NCI-H2227 (cell line): ENCODE measurements around the gene TUFT1.
"Not testable (repeated sequence)": the region's sequence is repeated elsewhere in the genome, so short reads cannot be mapped to it uniquely, and the experiment has no call there.

ENCODE experiments used
- DNase-seq: peaks from one replicate; lab custom pipeline; 2025; ENCODE audit not compliant: unreplicated experiment; lab: John Stamatoyannopoulos, UW

The TUFT1 gene

GRCh38 chr1:151512326-151512725, 27.8 kb upstream of the TUFT1 start:
- no peak for DNase-seq

- DNase-seq, result no peak
Measured at GRCh38 chr1:151512801-151513625, 27.1 kb upstream of the TUFT1 start.

- DNase-seq, result no peak
Measured at GRCh38 chr1:151513626-151514121, 26.4 kb upstream of the TUFT1 start.

GRCh38 chr1:151514366-151514765, 25.7 kb upstream of the TUFT1 start:
- no peak for DNase-seq

GRCh38 chr1:151515265-151515664, 24.8 kb upstream of the TUFT1 start:
- no peak for DNase-seq

GRCh38 chr1:151516031-151516511, 24.0 kb upstream of the TUFT1 start:
- DNase-seq, result no peak

- no peak for DNase-seq
Measured at GRCh38 chr1:151518431-151518830, 21.7 kb upstream of the TUFT1 start.

GRCh38 chr1:151518936-151519335, 21.2 kb upstream of the TUFT1 start:
- no peak for DNase-seq

- DNase-seq, result no peak
Measured at GRCh38 chr1:151519667-151520066, 20.4 kb upstream of the TUFT1 start.

GRCh38 chr1:151520359-151520758, 19.8 kb upstream of the TUFT1 start:
- DNase-seq, result no peak

GRCh38 chr1:151522427-151522826, 17.7 kb upstream of the TUFT1 start:
- DNase-seq, result not testable (repeated sequence)

GRCh38 chr1:151523326-151523725, 16.8 kb upstream of the TUFT1 start:
- DNase-seq, result no peak

GRCh38 chr1:151524736-151525135, 15.4 kb upstream of the TUFT1 start:
- DNase-seq, result no peak

GRCh38 chr1:151526735-151527525, 13.2 kb upstream of the TUFT1 start:
- DNase-seq, result no peak

GRCh38 chr1:151529211-151529702, 10.9 kb upstream of the TUFT1 start:
- no peak for DNase-seq

GRCh38 chr1:151529781-151530180, 10.3 kb upstream of the TUFT1 start:
- no peak for DNase-seq

- DNase-seq, result no peak
Measured at GRCh38 chr1:151530461-151530860, 9.6 kb upstream of the TUFT1 start.

GRCh38 chr1:151533870-151534269, 6.2 kb upstream of the TUFT1 start:
- no peak for DNase-seq

GRCh38 chr1:151534662-151535278, 5.3 kb upstream of the TUFT1 start:
- peak; percentile 51 for DNase-seq

- no peak for DNase-seq
Measured at GRCh38 chr1:151535326-151536271, 4.5 kb upstream of the TUFT1 start.
